Vagina (tissue), 2 donors: ENCODE measurements around the gene RAB11FIP4.

ENCODE experiments used
- POLR2A ChIP-seq, 2 donors: fragments of 450-650 bp; IDR thresholded peaks; one replicate each; pipeline ENCODE4 v1.6.1; 2017; ENCODE audit warnings: antibody characterized with exemption in 2 of 2, mild to moderate bottlenecking in 2 of 2, moderate library complexity in 2 of 2
- TF ChIP-seq, protein P1 (sequence below), 3 experiments: fragments of 450-650 bp in 2 of 3; fragments of 200-600 bp in 1 of 3; sonication (generic) in 1 of 3; IDR thresholded peaks; one replicate each; pipeline ENCODE4 v1.5.1; 2017 to 2019; ENCODE audit warnings: antibody characterized with exemption in 3 of 3, mild to moderate bottlenecking in 2 of 3, moderate library complexity in 2 of 3

DNA sequence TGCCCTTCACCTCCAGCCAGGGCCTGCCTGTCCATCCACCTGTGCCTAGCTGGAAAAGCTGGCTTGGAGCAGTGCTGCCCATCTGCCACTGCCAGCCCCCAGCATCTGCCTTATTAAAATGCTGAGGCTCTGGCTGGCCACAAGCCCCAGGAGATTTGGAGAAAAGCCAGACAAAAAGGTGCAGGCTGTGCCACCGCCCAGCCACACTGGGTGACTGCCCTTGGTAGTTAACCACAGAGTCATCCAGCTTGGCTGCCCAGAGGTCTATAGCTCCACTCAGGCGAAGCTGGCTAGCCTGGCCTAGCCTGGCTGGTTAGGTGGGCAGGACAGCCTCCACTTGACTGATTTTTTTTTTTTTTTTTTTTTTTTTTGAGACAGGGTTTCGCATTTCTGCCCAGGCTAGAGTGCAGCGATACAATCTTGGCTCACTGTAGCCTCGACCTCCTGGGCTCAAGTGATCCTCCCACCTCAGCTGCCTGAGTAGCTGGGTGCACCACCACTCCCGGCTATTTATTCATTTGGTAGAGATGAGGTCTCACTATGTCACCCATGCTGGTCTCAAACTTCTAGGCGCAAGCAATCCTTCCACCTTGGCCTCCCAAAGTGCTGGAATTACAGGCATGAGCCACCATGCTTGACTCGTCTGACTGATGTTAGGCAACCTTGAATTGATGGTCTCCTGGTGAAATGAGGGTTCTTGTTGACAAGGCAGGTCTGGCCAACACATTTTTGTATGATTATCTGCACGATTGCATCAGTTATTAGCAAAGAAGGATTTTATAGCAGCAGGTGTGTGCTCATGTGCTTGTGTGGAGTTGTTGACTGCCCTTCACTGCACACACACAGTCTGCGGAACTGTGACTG, 103.8 kb downstream of the RAB11FIP4 start:
- TF ChIP-seq, protein P1, sequence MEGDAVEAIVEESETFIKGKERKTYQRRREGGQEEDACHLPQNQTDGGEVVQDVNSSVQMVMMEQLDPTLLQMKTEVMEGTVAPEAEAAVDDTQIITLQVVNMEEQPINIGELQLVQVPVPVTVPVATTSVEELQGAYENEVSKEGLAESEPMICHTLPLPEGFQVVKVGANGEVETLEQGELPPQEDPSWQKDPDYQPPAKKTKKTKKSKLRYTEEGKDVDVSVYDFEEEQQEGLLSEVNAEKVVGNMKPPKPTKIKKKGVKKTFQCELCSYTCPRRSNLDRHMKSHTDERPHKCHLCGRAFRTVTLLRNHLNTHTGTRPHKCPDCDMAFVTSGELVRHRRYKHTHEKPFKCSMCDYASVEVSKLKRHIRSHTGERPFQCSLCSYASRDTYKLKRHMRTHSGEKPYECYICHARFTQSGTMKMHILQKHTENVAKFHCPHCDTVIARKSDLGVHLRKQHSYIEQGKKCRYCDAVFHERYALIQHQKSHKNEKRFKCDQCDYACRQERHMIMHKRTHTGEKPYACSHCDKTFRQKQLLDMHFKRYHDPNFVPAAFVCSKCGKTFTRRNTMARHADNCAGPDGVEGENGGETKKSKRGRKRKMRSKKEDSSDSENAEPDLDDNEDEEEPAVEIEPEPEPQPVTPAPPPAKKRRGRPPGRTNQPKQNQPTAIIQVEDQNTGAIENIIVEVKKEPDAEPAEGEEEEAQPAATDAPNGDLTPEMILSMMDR (IDR thresholded peaks at IDR 0.05): no peak
- no peak for TF ChIP-seq POLR2A (IDR thresholded peaks at IDR 0.05)
